ENCODE data around the gene SREBF1. TPM values are rescaled to one million over a fixed set of nuclear protein-coding genes. Genes with fewer than 3 reads are reported as not detected.

SREBF1 gene
- total and polyA plus RNA-seq, 10 of the 15 experiments (the other 5 are each of a cell fraction or from before 2014, with no cell fraction given): 1.4 to 84.6 (median 20.4) TPM

DNA sequence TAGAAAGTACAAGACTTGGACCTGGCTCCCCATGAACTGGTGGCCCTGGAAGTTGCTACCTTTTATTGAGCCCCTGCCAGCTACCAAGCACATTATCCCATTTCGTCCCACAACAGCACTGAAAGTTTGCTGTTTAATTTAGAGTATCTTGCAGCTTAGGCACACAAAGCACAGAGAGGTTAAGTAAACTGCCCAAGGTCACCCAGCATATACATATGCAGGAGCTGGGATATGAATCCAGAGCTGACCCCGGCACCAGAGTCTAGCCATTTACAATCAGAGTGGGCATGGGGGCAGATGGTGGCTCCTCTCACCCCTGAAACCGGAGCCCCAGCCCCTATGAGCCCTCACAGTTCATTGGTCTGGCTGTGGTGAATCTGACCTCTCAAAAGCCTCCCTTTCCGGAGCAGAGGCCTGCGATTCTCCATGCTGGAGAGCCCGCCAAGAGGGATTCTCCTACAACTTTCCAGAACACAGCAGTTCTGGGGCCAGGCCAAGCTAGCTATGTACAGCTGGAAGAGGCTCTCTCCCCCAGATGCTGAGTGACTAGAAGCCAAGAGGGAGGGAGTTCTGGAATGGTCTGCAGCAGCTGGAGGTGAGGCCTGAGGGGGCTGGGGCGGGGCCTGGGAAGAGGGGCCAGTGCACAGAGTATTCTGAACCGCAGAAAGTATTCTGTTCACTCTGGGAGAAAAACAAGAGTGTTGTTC is 58.3 kb downstream of the SREBF1 start (continued):
- TF ChIP-seq BCL3 (IDR thresholded peaks at IDR 0.05; ENCODE audit: borderline replicate concordance, insufficient read depth, low read depth, low read length, poor library complexity, severe bottlenecking) (no peak), TCF12 (IDR thresholded peaks at IDR 0.05; ENCODE audit: low read depth, low read length) (no peak), BACH1 (IDR thresholded peaks at IDR 0.05; ENCODE audit: borderline replicate concordance) (no peak), CHD2 (IDR thresholded peaks at IDR 0.05; ENCODE audit: borderline replicate concordance, low read depth, low read length) (no peak), KLF5 (IDR thresholded peaks at IDR 0.05; ENCODE audit: partially characterized antibody) (no peak), EGR1 (IDR thresholded peaks at IDR 0.05; ENCODE audit: borderline replicate concordance in 1 of 2, low read depth in 2 of 2, low read length in 2 of 2) (no peak), CEBPB (IDR thresholded peaks at IDR 0.05; ENCODE audit: borderline replicate concordance in 1 of 2, low read depth in 2 of 2, low read length in 2 of 2) (no peak), SMC3 (IDR thresholded peaks at IDR 0.05; ENCODE audit: borderline replicate concordance, low read length) (no peak)

GRCh38 chr17:17776889-17777288 is 59.9 kb downstream of the SREBF1 start:
- in situ Hi-C loops (cut with MboI): no loop called here
- CTCF ChIA-PET: interaction anchor here (1.1 kb wide), 1 partner anchor 7 kb away, joined by 3 read pairs; no protein-coding TSS in a partner anchor
- no peak for TF ChIP-seq SMAD5 (IDR thresholded peaks at IDR 0.05; ENCODE audit: low read depth)
- TF ChIP-seq ZBTB4 (CRISPR knock-in tag; IDR thresholded peaks at IDR 0.05): no peak
- TF ChIP-seq CEBPB (IDR thresholded peaks at IDR 0.05; ENCODE audit: borderline replicate concordance in 1 of 2, low read depth in 2 of 2, low read length in 2 of 2): no peak
- no peak for TF ChIP-seq ETV6 (conservative IDR thresholded peaks at IDR 0.05 in 1 of 2, IDR thresholded peaks at IDR 0.05 in 1 of 2; ENCODE audit: borderline replicate concordance in 1 of 2, low read depth in 1 of 2)
- TF ChIP-seq IKZF2 (IDR thresholded peaks at IDR 0.05): no peak
- TF ChIP-seq E2F8 (IDR thresholded peaks at IDR 0.05; ENCODE audit: low read depth, partially characterized antibody): no peak
- TF ChIP-seq IRF4 (IDR thresholded peaks at IDR 0.05; ENCODE audit: low read depth, low read length): no peak

More at GRCh38 chr17:17776889-17777288, 59.9 kb downstream of the SREBF1 start:
- ChIA-PET POLR2A (no interaction called here), RAD21 (ENCODE audit: unreplicated experiment) (no interaction called here), SMC1A (ENCODE audit: uncharacterized antibody, unreplicated experiment) (interaction anchor here (1.2 kb wide), 1 partner anchor 42 kb away, joined by 4 read pairs; no protein-coding TSS in a partner anchor)
- no peak for ATAC-seq
- Histone ChIP-seq H3K79me2 (ENCODE audit: control insufficient read depth, insufficient read depth, low read length) (no peaks in the 10 kb centered on the region; the same call in 1 of the 2 replicates), H3K9ac (ENCODE audit: control insufficient read depth, insufficient read depth, low read length) (no peak overlapping the region), H3K27ac (ENCODE audit: control insufficient read depth, insufficient read depth) (no peak overlapping the region), H3K4me1 (ENCODE audit: control insufficient read depth, insufficient read depth, low read length) (peaks cover 6% of the 10 kb centered on the region; the same call in 1 of the 2 replicates), H4K20me1 (ENCODE audit: control insufficient read depth, insufficient read depth) (no peaks in the 10 kb centered on the region; the same call in 1 of the 2 replicates), H3K4me3 (no peak overlapping the region), H3K27me3 (replicated peaks in 1 of 2; ENCODE audit: control insufficient read depth in 2 of 2, insufficient read depth in 2 of 2, low read length in 1 of 2) (no peaks in the 10 kb centered on the region), H3K4me2 (ENCODE audit: control insufficient read depth, insufficient read depth) (no peak overlapping the region), H3K9me3 (replicated peaks; ENCODE audit: control insufficient read depth, insufficient read depth, low read length) (no peaks in the 10 kb centered on the region), H2AFZ (ENCODE audit: control insufficient read depth, low read depth, low read length) (no peak overlapping the region), H3K36me3 (ENCODE audit: control insufficient read depth in 2 of 2, insufficient read depth in 2 of 2, low read length in 1 of 2) (peaks cover 0 to 2% of the 10 kb centered on the region in 2 experiments; a peak in 2 of 4 replicates)
- no peak for FAIRE-seq
- intact Hi-C loops (cut with micrococcal nuclease; ENCODE audit: unreplicated experiment): no loop called here
- no peak for DNase-seq (ENCODE audit: low read depth, low spot score)
- no TSS peak for BruUV-seq (replicated peaks)
- 35% methylated on average over 3 of the region's 3 CpGs for WGBS (ENCODE audit: insufficient coverage, insufficient replicate concordance, low lambda C conversion rate, missing lambda C conversion rate)

Measured in GM12878 (cell line).